ENCODE measurements around the gene RAD51B.

The RAD51B gene

DNA sequence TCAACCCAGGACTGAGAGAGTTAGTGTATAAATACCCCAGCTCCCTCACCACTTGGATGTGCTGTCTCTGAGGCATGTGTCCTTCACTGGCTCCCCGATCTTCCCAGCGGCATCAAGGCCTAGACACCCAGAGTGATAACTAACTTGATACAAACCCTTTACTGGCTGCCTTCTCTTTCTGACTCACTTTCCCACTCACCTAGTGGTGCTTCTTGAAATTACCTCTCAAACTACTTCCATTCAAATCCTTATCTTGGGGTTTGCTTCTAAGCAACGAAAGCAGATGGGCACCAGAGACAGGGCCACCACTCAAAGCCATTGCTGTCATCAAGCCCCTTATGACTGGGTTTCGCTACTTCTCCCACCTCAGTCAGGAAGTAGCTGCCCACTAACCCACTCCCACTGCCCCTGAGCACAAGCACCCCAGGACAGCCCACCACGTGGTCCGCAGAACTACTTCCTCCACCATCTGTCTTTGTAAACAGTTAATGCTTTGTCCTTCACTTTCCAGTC is 956.1 kb downstream of the RAD51B start:
- DNase-seq: no peak

GRCh38 chr14:68777644-68778043 is 958.1 kb downstream of the RAD51B start:
- no peak for DNase-seq
